ENCODE results near the gene CD63. TPM values are rescaled to one million over a fixed set of nuclear protein-coding genes. Genes with fewer than 3 reads are reported as not detected.
A peak's percentile ranks its signal among the peaks of the same experiment; 100 is the strongest.

CD63 gene
- total and polyA plus RNA-seq, 2 of the 13 experiments (the other 11 are each of a cell fraction or from before 2014, with no cell fraction given): 234 to 277 TPM

- peaks cover 8 to 39% of the 10 kb centered on the region in 2 experiments; a peak in 4 of 5 replicates for H3K27me3 ChIP-seq (ENCODE audit: control insufficient read depth in 1 of 2, insufficient read depth in 2 of 2, low read length in 2 of 2)
- ChIA-PET POLR2A (interaction anchor here (1.2 kb wide), 1 partner anchor 22 kb away, joined by 3 read pairs; a partner anchor contains a TSS), CTCF (ENCODE audit: low intra/inter-chr PET ratio, low total read pairs) (no interaction called here)
- TF ChIP-seq ZNF331 (CRISPR knock-in tag; IDR thresholded peaks at IDR 0.05) (no peak), EHMT2 (IDR thresholded peaks at IDR 0.05; ENCODE audit: borderline replicate concordance, low read depth, low read length) (no peak), ZBTB20 (CRISPR knock-in tag; IDR thresholded peaks at IDR 0.05; ENCODE audit: borderline replicate concordance, low read depth) (no peak), CHD4 (IDR thresholded peaks at IDR 0.05; ENCODE audit: borderline replicate concordance, low read length) (no peak), SIN3A (IDR thresholded peaks at IDR 0.05; ENCODE audit: borderline replicate concordance, low read depth, low read length) (no peak)
- TF ChIP-seq, protein P1, sequence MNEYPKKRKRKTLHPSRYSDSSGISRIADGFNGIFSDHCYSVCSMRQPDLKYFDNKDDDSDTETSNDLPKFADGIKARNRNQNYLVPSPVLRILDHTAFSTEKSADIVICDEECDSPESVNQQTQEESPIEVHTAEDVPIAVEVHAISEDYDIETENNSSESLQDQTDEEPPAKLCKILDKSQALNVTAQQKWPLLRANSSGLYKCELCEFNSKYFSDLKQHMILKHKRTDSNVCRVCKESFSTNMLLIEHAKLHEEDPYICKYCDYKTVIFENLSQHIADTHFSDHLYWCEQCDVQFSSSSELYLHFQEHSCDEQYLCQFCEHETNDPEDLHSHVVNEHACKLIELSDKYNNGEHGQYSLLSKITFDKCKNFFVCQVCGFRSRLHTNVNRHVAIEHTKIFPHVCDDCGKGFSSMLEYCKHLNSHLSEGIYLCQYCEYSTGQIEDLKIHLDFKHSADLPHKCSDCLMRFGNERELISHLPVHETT (CRISPR knock-in tag; conservative IDR thresholded peaks at IDR 0.05): no peak
- 29% methylated on average over 2 of the region's 2 CpGs for WGBS (ENCODE audit: low lambda C conversion rate)
- intact Hi-C loops (cut with micrococcal nuclease; ENCODE audit: unreplicated experiment) (no loop called here), in situ Hi-C loops (cut with HindIII; ENCODE audit: extremely low pct_ligation_motif_present, low pct_unique_long_range_greater_than_20kb) (no loop called here)
- H3K27ac ChIP-seq (ENCODE audit: extremely low read length, insufficient read depth, low read length): no peak overlapping the region
- H4K20me1 ChIP-seq (ENCODE audit: insufficient read depth, low read length): no peaks in the 10 kb centered on the region
- no peak overlapping the region; a peak in 1 of 6 replicates for H3K4me3 ChIP-seq (replicated peaks in 1 of 3; ENCODE audit: insufficient read depth in 1 of 3, low read depth in 2 of 3, low read length in 3 of 3)
- no peaks in the 10 kb centered on the region for H3K79me2 ChIP-seq (ENCODE audit: insufficient read depth, low read length)
- DNase-seq (ENCODE audit: low spot score): no peak
- FAIRE-seq: no peak
- no TSS peak for BruUV-seq (replicated peaks)
- H3K9ac ChIP-seq (ENCODE audit: insufficient read depth, low read depth, low read length): no peak overlapping the region
- H3K4me1 ChIP-seq (ENCODE audit: insufficient read depth, low read length): peaks cover 89% of the 10 kb centered on the region
- H3K4me2 ChIP-seq (ENCODE audit: low read depth, low read length): peak overlapping the region; percentile 48; the same call in 1 of the 2 replicates
- H3K9me3 ChIP-seq (ENCODE audit: low read length): no peaks in the 10 kb centered on the region
- no peak overlapping the region for H2AFZ ChIP-seq (ENCODE audit: low read length)
- no peaks in the 10 kb centered on the region for H3K36me3 ChIP-seq (replicated peaks in 1 of 2; ENCODE audit: control insufficient read depth in 1 of 2, insufficient read depth in 2 of 2, low read length in 2 of 2)
- ATAC-seq: no peak
These were observed 25.5 kb downstream of the CD63 start for GRCh38 chr12:55703288-55703687.

GRCh38 chr12:55702861-55703260 lies 25.9 kb downstream of the CD63 start:
- no peak for FAIRE-seq
- no peak overlapping the region for H3K27ac ChIP-seq (ENCODE audit: extremely low read length, insufficient read depth, low read length)
- TF ChIP-seq ZNF687 (CRISPR knock-in tag; IDR thresholded peaks at IDR 0.05): peak; percentile 35; the same call in 1 of the 2 replicates
- no peak for TF ChIP-seq NONO (IDR thresholded peaks at IDR 0.05)
- 0 out of 2 replicates have a peak, but pooled peaks have one; percentile 35 for TF ChIP-seq NONO (CRISPR knock-in tag; conservative IDR thresholded peaks at IDR 0.05)
- no peak for TF ChIP-seq PLRG1 (conservative IDR thresholded peaks at IDR 0.05)
- TF ChIP-seq HHEX (CRISPR knock-in tag; IDR thresholded peaks at IDR 0.05): no peak
- no peak for TF ChIP-seq SP1 (IDR thresholded peaks at IDR 0.05)
- no peak for TF ChIP-seq SP1 (CRISPR knock-in tag; IDR thresholded peaks at IDR 0.05)
- TF ChIP-seq IRF1 (CRISPR knock-in tag; IDR thresholded peaks at IDR 0.05; ENCODE audit: low read depth): no peak

More at GRCh38 chr12:55702861-55703260, 25.9 kb downstream of the CD63 start:
- H3K9me3 ChIP-seq (ENCODE audit: low read length): no peaks in the 10 kb centered on the region
- BruUV-seq (replicated peaks): no TSS peak
- H3K9ac ChIP-seq (ENCODE audit: insufficient read depth, low read depth, low read length): no peak overlapping the region
- peaks cover 85% of the 10 kb centered on the region for H3K4me1 ChIP-seq (ENCODE audit: insufficient read depth, low read length)
- no peaks in the 10 kb centered on the region for H3K79me2 ChIP-seq (ENCODE audit: insufficient read depth, low read length)
- ATAC-seq (peak; percentile 64), DNase-seq (ENCODE audit: low spot score) (no peak)
- H4K20me1 ChIP-seq (ENCODE audit: insufficient read depth, low read length): no peaks in the 10 kb centered on the region
- ChIA-PET POLR2A (interaction anchor here (1.2 kb wide), 1 partner anchor 21 kb away, joined by 3 read pairs; a partner anchor contains a TSS), CTCF (ENCODE audit: low intra/inter-chr PET ratio, low total read pairs) (no interaction called here)
- in situ Hi-C loops (cut with HindIII; ENCODE audit: extremely low pct_ligation_motif_present, low pct_unique_long_range_greater_than_20kb) (no loop called here), intact Hi-C loops (cut with micrococcal nuclease; ENCODE audit: unreplicated experiment) (no loop called here)
- peaks cover 8 to 35% of the 10 kb centered on the region in 2 experiments; a peak in 4 of 5 replicates for H3K27me3 ChIP-seq (ENCODE audit: control insufficient read depth in 1 of 2, insufficient read depth in 2 of 2, low read length in 2 of 2)
- no peak overlapping the region for H2AFZ ChIP-seq (ENCODE audit: low read length)
- H3K36me3 ChIP-seq (replicated peaks in 1 of 2; ENCODE audit: control insufficient read depth in 1 of 2, insufficient read depth in 2 of 2, low read length in 2 of 2): no peaks in the 10 kb centered on the region
- peak overlapping the region; percentile 48 for H3K4me2 ChIP-seq (ENCODE audit: low read depth, low read length)
- H3K4me3 ChIP-seq (replicated peaks in 1 of 3; ENCODE audit: insufficient read depth in 1 of 3, low read depth in 2 of 3, low read length in 3 of 3): peak overlapping the region in 1 of 3 experiments; percentile 17; a peak in 1 of 6 replicates
- 3% methylated on average over 7 of the region's 8 CpGs for WGBS (ENCODE audit: low lambda C conversion rate)

Measured in HepG2 (cell line).